HCT116 (cell line): ENCODE data around the gene RHEB. TPM values are rescaled to one million over a fixed set of nuclear protein-coding genes. Genes with fewer than 3 reads are reported as not detected.

Source experiments
- ATAC-seq: fragments of 200-7000 bp; cut with Tn5 transposase; 2 replicates; pipeline ENCODE4 v1.9.1; 2020; ENCODE audit warnings: mild to moderate bottlenecking, moderate library complexity
- BruUV-seq: library from RNA; stranded (reverse); fragments of 400-500 nt; replicated peaks from 2 replicates; lab custom pipeline; 2021; lab: Mats Ljungman, UMichigan
- CTCF ChIA-PET: fragments of 300-600 bp; sonication (Branson Sonifier 250); formaldehyde crosslinking; loops from one replicate; lab custom pipeline; 2021; ENCODE audit warnings: antibody characterized with exemption; lab: Charles Lee
- POLR2A ChIA-PET: fragments of 300-600, 350-600 bp; sonication (Branson Sonifier 250); formaldehyde crosslinking; loops from one replicate; lab custom pipeline; 2021; ENCODE audit warnings: antibody characterized with exemption; lab: Charles Lee
- RAD21 ChIA-PET, 2 experiments: fragments of 300-600 bp; sonication (Branson Sonifier 250); formaldehyde crosslinking; loops; one replicate each; lab custom pipeline; 2023; ENCODE audit warnings: low total read pairs in 2 of 2; ENCODE audit not compliant: uncharacterized antibody in 2 of 2, unreplicated experiment in 2 of 2, low non-redundant PET in 1 of 2; lab: Charles Lee
- DNase-seq: peaks from one replicate; pipeline ENCODE4 v3.0.0-alpha.2; 2010; ENCODE audit warnings: low read depth, low spot score
- H2AFZ ChIP-seq: fragments of 200-600 bp; shearing (Covaris generic), sonication (generic); 2 replicates; pipeline ENCODE4 v1.6.1; 2017; ENCODE audit warnings: low read depth, mixed run types, mixed read lengths, antibody characterized with exemption, low read length; ENCODE audit not compliant: poor library complexity, severe bottlenecking
- H3K27ac ChIP-seq: 2 replicates; pipeline ENCODE4 v1.5.1; 2012; ENCODE audit warnings: low read depth, low read length
- H3K27me3 ChIP-seq: fragments of 200-600 bp; sonication (generic); 2 replicates; pipeline ENCODE4 v1.6.1; 2016; ENCODE audit warnings: mixed run types, low read length, mixed read lengths; ENCODE audit not compliant: insufficient read depth
- H3K36me3 ChIP-seq, 2 experiments: fragments of 200-500 bp in 1 of 2; fragments of 200-600 bp in 1 of 2; sonication (Bioruptor generic) in 1 of 2; sonication (generic) in 1 of 2; 2 replicates each; pipeline versions ENCODE4 v1.5.1 to v1.6.1; 2014 to 2016; ENCODE audit warnings: low read length in 2 of 2, inconsistent platforms in 1 of 2, mixed read lengths in 1 of 2, mixed run types in 1 of 2; ENCODE audit not compliant: insufficient read depth in 2 of 2, control insufficient read depth in 1 of 2
- H3K4me1 ChIP-seq, 2 experiments: fragments of 200-600 bp in 1 of 2; sonication (generic) in 1 of 2; 2 replicates each; pipeline versions ENCODE4 v1.5.1 to v1.6.1; 2012 to 2017; ENCODE audit warnings: low read length in 2 of 2, inconsistent platforms in 1 of 2, mild to moderate bottlenecking in 1 of 2, mixed read lengths in 1 of 2, mixed run types in 1 of 2, moderate library complexity in 1 of 2; ENCODE audit not compliant: insufficient read depth in 2 of 2, control insufficient read depth in 1 of 2
- H3K4me2 ChIP-seq: fragments of 200-600 bp; sonication (generic); 2 replicates; pipeline ENCODE4 v1.6.1; 2017; ENCODE audit warnings: mixed run types, low read length, mixed read lengths
- H3K4me3 ChIP-seq, 2 experiments: fragments of 200-600 bp in 1 of 2; sonication (generic) in 1 of 2; replicated peaks in 1 of 2; 2 replicates each; pipeline ENCODE4 v1.5.1; 2011 to 2016; ENCODE audit warnings: low read length in 2 of 2, control low read depth in 1 of 2, low read depth in 1 of 2, mild to moderate bottlenecking in 1 of 2, mixed read lengths in 1 of 2, mixed run types in 1 of 2
- H3K79me2 ChIP-seq: fragments of 200-600 bp; sonication (generic); 2 replicates; pipeline ENCODE4 v1.6.1; 2017; ENCODE audit warnings: mild to moderate bottlenecking, mixed run types, low read length, moderate library complexity, mixed read lengths; ENCODE audit not compliant: insufficient read depth
- H3K9ac ChIP-seq: fragments of 200-600 bp; sonication (generic); 2 replicates; pipeline ENCODE4 v1.6.1; 2016; ENCODE audit warnings: low read length, mixed read lengths
- H3K9me2 ChIP-seq: fragments of 200-600 bp; sonication (generic), shearing (Covaris generic); 2 replicates; pipeline ENCODE4 v1.6.1; 2017; ENCODE audit warnings: mixed run types, mild to moderate bottlenecking, moderate library complexity; ENCODE audit not compliant: insufficient read depth
- H3K9me3 ChIP-seq, 2 experiments: fragments of 200-500 bp in 1 of 2; fragments of 200-600 bp in 1 of 2; sonication (Bioruptor generic) in 1 of 2; sonication (generic) in 1 of 2; 2 replicates each; pipeline ENCODE4 v1.6.1; 2014 to 2017; ENCODE audit warnings: low read length in 2 of 2, mixed read lengths in 2 of 2, inconsistent platforms in 1 of 2, low read depth in 1 of 2, mild to moderate bottlenecking in 1 of 2, mixed run types in 1 of 2, moderate library complexity in 1 of 2; ENCODE audit not compliant: control insufficient read depth in 1 of 2, insufficient read depth in 1 of 2
- H4K20me1 ChIP-seq: fragments of 200-600 bp; sonication (generic), shearing (Covaris generic); 2 replicates; pipeline ENCODE4 v1.6.1; 2017; ENCODE audit warnings: mixed run types, mild to moderate bottlenecking, moderate library complexity; ENCODE audit not compliant: insufficient read depth
- CTCF ChIP-seq, 3 experiments: fragments of 200-600 bp in 1 of 3; sonication (generic) in 1 of 3; IDR thresholded peaks in 2 of 3; conservative IDR thresholded peaks in 1 of 3; 2 replicates each; pipeline ENCODE4 v1.5.1; 2012 to 2017; ENCODE audit warnings: low read depth in 2 of 3, low read length in 2 of 3, antibody characterized with exemption in 1 of 3, borderline replicate concordance in 1 of 3, control low read depth in 1 of 3, mild to moderate bottlenecking in 1 of 3, mixed read lengths in 1 of 3, mixed run types in 1 of 3, moderate library complexity in 1 of 3; ENCODE audit not compliant: insufficient read depth in 1 of 3
- ELF1 ChIP-seq: IDR thresholded peaks from 2 replicates; pipeline ENCODE4 v1.6.1; 2012; ENCODE audit warnings: low read depth, borderline replicate concordance
- EZH2phosphoT487 ChIP-seq: fragments of 200-600 bp; IDR thresholded peaks from 2 replicates; pipeline ENCODE4 v1.6.1; 2018; ENCODE audit warnings: antibody characterized with exemption, borderline replicate concordance
- SRF ChIP-seq: IDR thresholded peaks from 2 replicates; pipeline ENCODE4 v1.6.1; 2012; ENCODE audit warnings: low read depth
- TCF7L2 ChIP-seq: IDR thresholded peaks from 2 replicates; pipeline ENCODE4 v1.7.0; 2011; ENCODE audit warnings: borderline replicate concordance, inconsistent platforms; ENCODE audit not compliant: insufficient read depth, insufficient read length; ENCODE audit errors: extremely low read depth
- YY1 ChIP-seq: IDR thresholded peaks from 2 replicates; pipeline ENCODE4 v1.6.1; 2011; ENCODE audit warnings: low read length, low read depth, moderate library complexity, mild to moderate bottlenecking; ENCODE audit not compliant: insufficient replicate concordance; ENCODE audit errors: extremely low read depth
- intact Hi-C: fragments of 100-400 bp; cut with micrococcal nuclease; formaldehyde crosslinking; loops from 2 replicates; pipeline ENCODE4 v1.10.0; 2022
- total RNA-seq: library from RNA; stranded (reverse); gene quantifications from one replicate; pipeline ENCODE4 v1.2.1, GENCODE V29; 2021; ENCODE audit not compliant: unreplicated experiment

RHEB gene
- total RNA-seq, 1 experiment from 2014 or later: 114 TPM

GRCh38 chr7:151507806-151508205 lies 11.9 kb downstream of the RHEB start:
- RAD21 ChIA-PET: no interaction called here

More at GRCh38 chr7:151507806-151508205, 11.9 kb downstream of the RHEB start:
- H3K27ac ChIP-seq: no peak overlapping the region
- no peak overlapping the region for H2AFZ ChIP-seq
- H3K9me3 ChIP-seq: no peaks in the 10 kb centered on the region
- TF ChIP-seq TCF7L2 (no peak), ELF1 (no peak), CTCF (IDR thresholded peaks at IDR 0.05 in 2 of 3, conservative IDR thresholded peaks at IDR 0.05 in 1 of 3; ENCODE audit: borderline replicate concordance in 1 of 3, insufficient read depth in 1 of 3, low read depth in 2 of 3, low read length in 2 of 3) (no peak), YY1 (no peak), EZH2phosphoT487 (no peak), SRF (no peak)
- H3K4me2 ChIP-seq: no peak overlapping the region
- peaks cover 0 to 10% of the 10 kb centered on the region in 2 experiments; a peak in 1 of 4 replicates for H3K4me1 ChIP-seq
- H3K4me3 ChIP-seq: no peak overlapping the region
- intact Hi-C loops: no loop called here
- no TSS peak for BruUV-seq
- no peaks in the 10 kb centered on the region for H3K36me3 ChIP-seq
- ATAC-seq (no peak), DNase-seq (no peak)
- CTCF ChIA-PET: interaction anchor here (1.1 kb wide), 1 partner anchor 10 kb away, joined by 5 read pairs; no protein-coding TSS in a partner anchor
- peaks cover 58% of the 10 kb centered on the region; the same call in 1 of the 2 replicates for H4K20me1 ChIP-seq
- no peaks in the 10 kb centered on the region for H3K27me3 ChIP-seq
- H3K79me2 ChIP-seq: peaks cover 100% of the 10 kb centered on the region
- no peak overlapping the region for H3K9ac ChIP-seq
- no peaks in the 10 kb centered on the region for H3K9me2 ChIP-seq
- POLR2A ChIA-PET: no interaction called here
